ENCODE data around the gene NKAP. TPM values are rescaled to one million over a fixed set of nuclear protein-coding genes. Genes with fewer than 3 reads are reported as not detected.

The NKAP gene
- total RNA-seq, 1 experiment from 2014 or later, result 4.8 TPM

Other genes with a start within 250 kb of the NKAP start
- gene SOWAHD, start 185.2 kb downstream of the NKAP start, total RNA-seq (2014; rRNA removed), result 0.51 and 0.69 TPM in 2 replicates
- gene RPL39, start 152.1 kb downstream of the NKAP start, total RNA-seq (2014; rRNA removed), result 3,089 and 6,376 TPM in 2 replicates
- 2.4 and 3.7 TPM in 2 replicates for gene UPF3B, start 90.8 kb downstream of the NKAP start, total RNA-seq (2014; rRNA removed)
- gene RNF113A, start 72.0 kb downstream of the NKAP start, total RNA-seq (2014; rRNA removed), result 15.9 and 17.6 TPM in 2 replicates
- gene NDUFA1, start 71.9 kb downstream of the NKAP start, total RNA-seq (2014; rRNA removed), result 41.2 and 44.5 TPM in 2 replicates
- not detected in 2 replicates for gene AKAP14, start 47.9 kb downstream of the NKAP start, total RNA-seq (2014; rRNA removed)
- gene RHOXF2B, start 133.9 kb upstream of the NKAP start, total RNA-seq (2014; rRNA removed), result not detected in 2 replicates
- not detected in 2 replicates for gene RHOXF1, start 172.2 kb upstream of the NKAP start, total RNA-seq (2014; rRNA removed)
- not detected in 2 replicates for gene RHOXF2, start 214.9 kb upstream of the NKAP start, total RNA-seq (2014; rRNA removed)

Measured in LHCN-M2 (cell line).